Fibroblast of skin of scalp (primary cell): ENCODE measurements around the gene ANLN.
"Not testable (repeated sequence)": the region's sequence is repeated elsewhere in the genome, so short reads cannot be mapped to it uniquely, and the experiment has no call there.

Experiments
- DNase-seq: peaks from one replicate; pipeline ENCODE4 v3.0.0-alpha.2; 2013

The ANLN gene

DNA sequence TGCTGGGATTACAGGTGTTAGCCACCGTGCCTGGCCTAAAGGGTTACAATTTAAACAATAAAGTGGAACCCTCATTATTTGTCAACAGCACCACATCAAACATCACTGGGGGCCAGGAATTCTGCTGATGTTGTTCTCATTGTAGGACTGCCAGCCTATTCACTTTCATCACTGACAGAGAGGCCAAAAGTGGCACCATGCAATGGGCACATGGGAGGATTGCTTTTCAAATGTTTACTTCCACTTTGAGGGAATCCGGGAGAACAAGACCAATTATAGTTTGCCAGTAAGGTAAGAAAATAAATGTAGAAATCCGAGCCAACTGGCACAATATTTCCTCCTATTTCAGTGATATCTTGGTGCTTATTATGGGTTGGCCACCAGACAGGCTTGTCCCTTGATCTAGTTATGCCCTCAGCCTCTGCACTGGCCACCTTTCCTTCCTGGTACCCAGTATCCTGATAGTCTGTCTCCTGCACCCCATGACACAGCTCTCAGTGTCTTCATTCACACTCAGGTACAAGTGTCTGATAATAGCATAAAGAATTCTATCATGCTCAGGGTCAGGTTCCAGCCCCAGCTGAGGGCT lies 82.6 kb downstream of the ANLN start:
- no peak for DNase-seq

DNA sequence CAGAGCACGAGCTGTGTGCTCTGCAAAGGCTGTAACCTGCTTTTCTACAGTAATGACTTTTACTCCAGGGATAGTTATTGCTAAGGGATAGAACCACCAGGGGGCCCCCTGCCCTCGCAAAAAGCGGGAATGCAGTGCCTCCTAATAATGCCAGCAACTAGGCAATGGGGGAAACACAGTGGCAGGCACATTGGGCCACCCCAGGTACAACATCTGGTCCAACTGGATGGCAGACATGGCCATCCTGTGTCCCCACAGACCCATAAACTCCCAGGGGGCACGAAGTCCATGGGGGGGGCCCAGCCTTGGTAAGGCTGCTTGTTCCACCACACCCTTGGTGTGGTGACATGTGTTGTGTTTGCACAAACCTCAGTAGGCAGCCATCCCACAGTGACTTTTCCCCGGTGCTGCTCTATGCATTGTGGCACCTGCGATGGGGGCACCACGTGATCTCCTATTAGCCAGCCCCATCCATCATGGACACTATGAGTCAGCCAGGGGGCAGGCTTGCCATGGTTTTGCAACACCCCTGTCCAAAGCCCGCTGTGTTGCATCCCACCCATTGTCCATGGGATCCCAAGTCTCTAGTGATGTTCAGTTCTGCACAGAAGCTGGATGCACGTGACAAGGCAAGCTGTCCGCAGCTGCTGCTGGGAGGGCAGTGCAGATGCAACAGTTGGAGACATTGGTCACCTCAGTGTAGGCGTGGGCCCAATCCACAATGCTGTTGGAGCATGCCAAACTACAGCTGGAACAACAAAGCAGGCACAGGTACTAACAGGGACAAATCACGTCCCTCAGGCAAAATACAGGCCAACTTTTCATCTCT lies 84.0 kb downstream of the ANLN start:
- peak; percentile 21 for DNase-seq

DNA sequence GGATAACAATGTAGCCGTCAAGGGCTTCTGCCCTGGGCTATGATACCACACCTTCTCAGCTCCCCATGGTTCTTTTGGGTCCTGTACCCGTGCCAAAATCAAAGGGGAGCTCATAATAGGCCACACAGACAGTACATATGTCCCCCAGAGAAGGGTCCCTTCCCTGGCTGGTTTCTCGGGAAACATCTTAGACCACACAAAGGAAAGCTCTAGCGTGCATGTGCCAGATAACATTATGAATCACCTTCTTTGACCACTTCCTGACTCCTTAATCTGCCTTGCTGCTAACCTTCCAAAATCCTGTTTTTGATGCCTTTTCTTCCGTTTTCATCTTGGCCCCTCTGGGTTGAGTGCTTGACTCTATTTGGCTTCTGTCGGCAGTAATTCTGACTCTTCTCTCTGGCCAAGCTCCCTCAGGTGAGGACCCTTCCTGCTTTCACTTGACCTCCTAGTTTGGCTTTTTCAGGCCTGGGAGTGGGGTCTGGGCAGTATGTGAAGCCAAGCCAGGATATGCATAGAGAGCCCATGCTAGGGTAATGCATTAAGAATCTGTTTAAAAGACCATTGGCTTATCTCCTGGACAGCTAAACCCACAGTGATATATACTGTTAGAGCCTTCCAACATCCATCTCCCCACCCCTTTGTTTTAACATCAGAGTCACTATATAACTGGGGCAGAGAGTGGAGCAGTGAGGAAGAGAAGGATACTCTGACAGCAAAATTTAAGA lies 84.8 kb downstream of the ANLN start:
- peak; percentile 22 for DNase-seq

DNA sequence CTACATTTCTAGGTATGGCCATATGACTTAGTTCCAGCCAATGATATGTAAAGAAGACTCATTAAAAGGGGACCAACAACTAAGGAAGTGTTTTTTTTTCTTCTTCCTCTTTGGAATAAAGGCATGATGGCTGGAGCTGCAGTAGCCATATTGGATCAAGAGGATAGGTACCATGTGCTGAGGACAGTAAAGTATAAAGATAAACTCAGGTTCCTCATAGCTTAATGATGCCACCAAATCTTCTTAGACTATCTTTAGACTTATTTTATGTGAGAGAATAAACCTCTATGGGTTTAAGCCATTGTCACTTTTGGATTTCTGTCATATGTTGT lies 85.3 kb downstream of the ANLN start:
- no peak for DNase-seq

DNA sequence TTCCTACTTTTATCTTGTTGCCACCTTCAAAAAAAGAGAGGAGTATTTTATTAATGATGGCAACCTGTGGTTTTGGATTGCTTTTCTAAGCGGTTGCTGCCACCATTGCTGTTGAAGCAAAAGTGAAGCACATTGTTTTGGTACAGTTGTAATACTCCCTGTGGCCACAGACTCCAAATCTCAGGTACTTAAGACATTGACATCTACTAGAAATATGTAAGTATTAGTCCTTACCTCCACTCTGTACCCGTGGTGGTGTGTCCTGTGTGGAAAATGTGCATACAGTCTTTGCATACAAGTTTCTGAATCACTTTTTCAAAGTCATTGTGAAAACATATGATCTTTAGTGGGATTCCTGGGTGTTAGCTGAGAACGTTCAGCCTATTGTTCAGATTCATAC lies 85.7 kb downstream of the ANLN start:
- no peak for DNase-seq

DNA sequence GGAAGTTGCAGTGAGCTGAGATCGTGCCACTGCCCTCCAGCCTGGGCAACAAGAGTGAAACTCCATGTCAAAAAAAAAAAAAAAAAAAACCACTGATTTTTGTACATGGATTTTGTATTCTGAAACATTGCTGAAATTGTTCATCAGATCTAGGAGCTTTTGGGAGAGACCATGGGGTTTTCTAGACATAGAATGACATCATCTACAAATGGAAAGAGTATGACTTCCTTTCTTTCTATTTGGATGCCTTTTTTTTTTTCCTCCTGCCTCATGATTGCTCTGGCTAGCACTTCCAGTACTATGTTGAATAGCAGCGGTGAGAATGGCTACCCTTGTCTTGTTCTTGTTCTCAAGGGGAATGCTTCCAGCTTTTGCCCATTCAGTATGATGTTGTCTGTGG lies 89.1 kb downstream of the ANLN start:
- no peak for DNase-seq

DNA sequence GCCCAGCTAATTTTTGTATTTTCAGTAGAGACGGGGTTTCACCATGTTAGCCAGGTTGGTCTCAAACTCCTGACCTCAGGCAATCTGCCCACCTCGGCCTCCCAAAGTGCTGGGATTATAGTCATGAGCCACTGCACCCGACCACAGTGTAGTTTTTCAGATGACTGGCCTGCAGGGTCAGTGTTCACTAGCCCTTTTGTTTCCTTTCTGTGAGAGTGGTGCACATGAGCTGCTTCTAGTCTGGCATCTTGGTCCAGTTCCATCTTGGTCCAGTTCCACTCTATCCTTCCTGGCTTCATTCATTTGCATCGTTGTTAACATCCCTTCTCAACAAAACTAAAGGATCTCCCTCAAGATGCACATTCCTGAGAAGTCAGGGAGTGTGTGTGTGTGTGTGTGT lies 94.2 kb downstream of the ANLN start:
- not testable (repeated sequence) for DNase-seq

DNA sequence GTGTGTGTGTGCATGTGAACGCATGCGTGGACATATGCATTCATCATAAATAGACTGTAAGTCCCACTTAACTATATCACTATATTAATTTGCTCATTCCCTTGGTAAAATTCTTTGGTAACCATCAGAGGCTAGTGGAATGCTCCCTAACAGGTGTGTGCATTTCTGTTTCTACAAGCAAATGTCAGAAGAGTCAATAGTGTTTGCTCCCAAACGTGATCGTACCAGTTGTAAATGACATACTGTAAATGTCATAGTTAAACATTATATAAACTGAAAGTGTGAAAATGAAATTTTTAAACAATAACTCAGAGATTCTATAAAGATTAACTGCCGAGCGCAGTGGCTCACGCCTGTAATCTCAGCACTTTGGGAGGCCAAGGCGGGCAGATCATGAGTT lies 94.6 kb downstream of the ANLN start:
- DNase-seq, result no peak

DNA sequence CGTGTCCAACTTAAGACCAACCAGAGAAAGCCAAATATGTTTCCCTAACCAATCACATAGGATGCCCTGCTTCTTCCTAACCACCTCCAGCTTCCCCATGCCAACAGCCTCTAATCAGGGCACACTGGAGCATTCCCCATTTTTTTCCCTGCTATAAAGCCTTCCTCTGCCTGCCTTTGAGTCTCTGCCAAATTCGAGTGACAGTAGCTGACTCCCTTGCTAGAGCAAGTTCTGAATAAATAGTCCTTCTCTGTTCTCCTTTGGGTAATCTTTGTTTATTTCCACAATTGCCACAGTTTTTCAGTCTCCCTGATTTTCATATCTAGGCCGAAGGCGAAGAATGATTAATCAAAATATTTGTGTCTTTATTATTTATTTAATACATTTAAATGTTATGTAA lies 96.7 kb downstream of the ANLN start:
- DNase-seq, result no peak

DNA sequence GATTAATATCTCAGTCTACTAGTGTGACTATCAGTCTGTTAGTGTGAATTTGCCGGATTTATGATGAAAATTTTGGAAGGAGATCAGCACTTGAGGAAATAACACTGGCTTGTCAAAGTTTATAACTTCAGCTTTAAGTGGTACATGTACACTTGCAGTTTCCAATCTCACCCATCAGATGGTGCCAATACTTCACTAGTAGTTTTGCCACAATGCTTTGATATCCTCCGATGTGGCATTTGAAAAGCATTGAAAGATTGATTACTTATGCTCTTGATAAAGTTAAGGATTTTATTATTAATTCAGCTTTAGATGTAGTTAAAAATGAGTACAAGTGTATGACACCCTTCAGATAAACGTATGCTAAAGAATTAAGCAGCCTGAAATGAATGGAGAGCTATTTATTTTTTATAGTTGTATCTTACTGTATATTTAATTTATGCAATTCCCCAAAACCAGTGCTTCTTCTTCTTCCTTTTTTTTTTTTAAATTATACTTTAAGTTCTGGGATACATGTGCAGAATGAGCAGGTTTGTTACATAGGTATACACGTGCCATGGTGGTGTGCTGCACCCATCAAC lies 98.2 kb downstream of the ANLN start:
- peak; percentile 49 for DNase-seq

DNA sequence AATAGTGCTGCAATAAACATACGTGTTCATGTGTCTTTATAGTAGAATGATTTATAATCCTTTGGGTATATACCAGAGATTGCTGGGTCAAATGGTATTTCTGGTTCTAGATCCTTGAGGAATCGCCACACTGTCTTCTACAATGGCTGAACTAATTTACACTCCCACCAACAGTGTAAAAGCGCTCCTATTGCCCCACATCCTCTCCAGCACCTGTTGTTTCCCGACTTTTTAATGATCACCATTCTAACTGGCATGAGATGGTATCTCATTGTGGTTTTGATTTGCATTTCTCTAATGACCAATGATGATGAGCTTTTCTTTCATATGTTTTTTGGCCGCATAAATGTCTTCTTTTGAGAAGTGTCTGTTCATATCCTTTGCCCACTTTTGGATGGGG lies 99.0 kb downstream of the ANLN start:
- DNase-seq, result not testable (repeated sequence)

DNA sequence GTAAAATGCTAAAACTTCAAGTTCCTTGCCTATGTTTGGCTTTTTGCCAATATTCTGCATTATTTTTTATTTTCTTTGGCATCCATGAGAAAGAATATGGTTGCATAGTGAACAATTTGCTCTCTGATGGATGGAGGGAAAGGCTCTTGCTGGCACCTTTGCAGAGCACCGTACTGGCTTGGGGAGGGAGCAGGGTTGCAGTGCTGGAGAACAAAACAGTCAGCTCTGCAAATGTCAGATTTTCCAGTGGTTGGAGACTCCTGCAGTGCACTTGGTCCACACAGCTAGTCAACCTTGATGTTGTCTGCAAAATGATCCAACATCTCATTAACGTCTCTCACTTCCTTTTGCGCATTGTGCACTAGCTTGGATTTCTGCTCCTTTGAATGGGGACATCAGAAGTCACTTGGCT lies 100.8 kb downstream of the ANLN start:
- DNase-seq, result no peak

DNA sequence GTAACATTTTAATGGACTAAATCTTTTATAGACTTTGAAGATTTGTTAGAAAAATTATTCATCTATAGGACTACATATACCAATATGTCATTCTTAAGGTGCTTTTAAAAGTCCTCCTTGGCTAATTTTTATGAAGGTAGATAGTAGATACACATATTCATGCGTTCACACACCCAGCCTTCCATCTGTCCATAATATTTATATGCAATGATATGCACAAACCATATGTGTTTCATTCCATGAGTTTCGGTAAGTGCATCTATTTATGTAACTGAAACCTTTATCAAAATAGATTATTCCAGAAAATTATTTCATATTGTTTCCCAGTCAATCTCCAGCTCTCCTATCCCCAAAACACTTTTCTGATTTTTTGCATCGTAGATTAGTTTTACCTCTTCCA lies 101.7 kb downstream of the ANLN start:
- DNase-seq, result no peak

DNA sequence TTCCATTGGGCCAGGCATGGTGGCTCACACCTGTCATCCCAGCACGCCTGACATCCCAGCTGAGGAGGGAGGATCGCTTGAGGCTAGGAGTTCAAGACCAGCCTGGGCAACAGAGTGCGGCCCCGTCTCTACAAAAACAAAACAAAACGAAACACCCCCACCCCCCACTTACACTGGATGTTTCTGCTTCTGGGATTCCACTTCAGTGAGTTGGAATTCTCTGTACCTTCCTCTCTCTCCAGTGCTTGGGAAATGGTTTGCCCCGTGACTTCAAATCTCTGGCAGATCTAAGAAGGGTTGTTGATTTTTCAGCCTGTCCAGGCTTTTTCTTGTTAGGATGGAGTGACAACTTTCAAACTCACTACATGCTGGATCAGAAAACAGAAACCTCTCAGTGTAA lies 106.9 kb downstream of the ANLN start:
- DNase-seq, result no peak

DNA sequence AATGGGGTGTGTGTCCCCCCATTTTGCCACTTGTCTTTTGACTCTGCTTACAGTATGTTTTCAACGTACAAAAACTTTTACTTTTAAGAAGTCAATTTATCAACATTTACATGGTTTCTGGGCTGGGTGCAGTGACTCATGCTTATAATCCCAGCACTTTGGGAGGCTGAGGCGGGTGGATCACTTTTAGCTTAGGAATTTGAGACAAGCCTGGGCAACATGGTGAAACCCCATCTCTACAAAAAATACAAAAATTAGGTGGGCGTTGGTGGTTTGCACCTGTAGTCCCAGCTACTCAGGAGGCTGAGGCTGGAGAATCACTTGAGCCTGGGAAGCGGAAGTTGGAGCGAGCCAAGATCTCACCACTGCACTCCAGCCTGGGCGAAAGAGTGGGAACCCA lies 107.5 kb downstream of the ANLN start:
- DNase-seq, result not testable (repeated sequence)

DNA sequence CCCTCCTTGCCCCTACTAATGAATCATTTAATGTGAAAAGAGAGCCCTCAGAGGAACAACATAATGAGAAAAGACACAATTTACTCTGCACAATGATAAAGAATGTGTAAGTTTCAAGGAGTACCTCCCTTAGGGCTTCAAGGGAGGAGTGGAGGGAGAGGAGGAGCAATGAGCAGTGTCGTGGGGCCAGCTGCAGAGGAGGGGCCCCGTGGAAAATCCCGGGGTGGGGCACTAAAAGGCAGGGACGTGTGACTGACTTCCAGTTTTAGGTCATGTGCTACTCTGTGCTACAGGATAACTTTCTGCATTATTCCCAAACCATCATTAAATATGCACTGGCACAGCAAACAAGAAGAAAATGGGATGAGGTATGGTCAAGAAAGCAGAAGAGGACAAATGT lies 108.1 kb downstream of the ANLN start:
- no peak for DNase-seq
